Measurements from ENCODE around the gene SIPA1L3. TPM values are rescaled to one million over a fixed set of nuclear protein-coding genes. Genes with fewer than 3 reads are reported as not detected.

SIPA1L3 gene
- total RNA-seq, 2 donors from 2014 or later = 42.8 to 48.2 TPM

- no peak for DNase-seq
- peaks cover 13% of the 10 kb centered on the region for H3K9me3 Mint-ChIP-seq
- peaks cover 8% of the 10 kb centered on the region for H3K9me3 ChIP-seq (ENCODE audit: control insufficient read depth, low read length)
- no peaks in the 10 kb centered on the region for H3K27me3 ChIP-seq (ENCODE audit: control insufficient read depth, insufficient read depth, low read length, poor library complexity, severe bottlenecking)
- peak overlapping the region; percentile 73 for H3K27ac Mint-ChIP-seq
- no peak overlapping the region for H3K27ac ChIP-seq (ENCODE audit: low read depth, low read length)
- TF ChIP-seq, protein P1, sequence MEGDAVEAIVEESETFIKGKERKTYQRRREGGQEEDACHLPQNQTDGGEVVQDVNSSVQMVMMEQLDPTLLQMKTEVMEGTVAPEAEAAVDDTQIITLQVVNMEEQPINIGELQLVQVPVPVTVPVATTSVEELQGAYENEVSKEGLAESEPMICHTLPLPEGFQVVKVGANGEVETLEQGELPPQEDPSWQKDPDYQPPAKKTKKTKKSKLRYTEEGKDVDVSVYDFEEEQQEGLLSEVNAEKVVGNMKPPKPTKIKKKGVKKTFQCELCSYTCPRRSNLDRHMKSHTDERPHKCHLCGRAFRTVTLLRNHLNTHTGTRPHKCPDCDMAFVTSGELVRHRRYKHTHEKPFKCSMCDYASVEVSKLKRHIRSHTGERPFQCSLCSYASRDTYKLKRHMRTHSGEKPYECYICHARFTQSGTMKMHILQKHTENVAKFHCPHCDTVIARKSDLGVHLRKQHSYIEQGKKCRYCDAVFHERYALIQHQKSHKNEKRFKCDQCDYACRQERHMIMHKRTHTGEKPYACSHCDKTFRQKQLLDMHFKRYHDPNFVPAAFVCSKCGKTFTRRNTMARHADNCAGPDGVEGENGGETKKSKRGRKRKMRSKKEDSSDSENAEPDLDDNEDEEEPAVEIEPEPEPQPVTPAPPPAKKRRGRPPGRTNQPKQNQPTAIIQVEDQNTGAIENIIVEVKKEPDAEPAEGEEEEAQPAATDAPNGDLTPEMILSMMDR (conservative IDR thresholded peaks at IDR 0.05) = no peak
- WGBS, 2 experiments (ENCODE audit: insufficient coverage in 1 of 2, insufficient read length in 1 of 2) = 89 to 94% methylated on average over 7 to 12 of the region's 12 CpGs
- H3K4me3 ChIP-seq (ENCODE audit: low read length) = no peak overlapping the region
- H3K36me3 ChIP-seq (ENCODE audit: control insufficient read depth, insufficient read depth, low read length) = no peaks in the 10 kb centered on the region
- H3K27me3 Mint-ChIP-seq (ENCODE audit: insufficient read depth) = no peaks in the 10 kb centered on the region
- H3K4me1 ChIP-seq (ENCODE audit: control insufficient read depth, insufficient read depth, low read length) = no peaks in the 10 kb centered on the region
- peaks cover 10% of the 10 kb centered on the region for H3K36me3 Mint-ChIP-seq (ENCODE audit: low read depth)
- H3K4me1 Mint-ChIP-seq = peaks cover 11% of the 10 kb centered on the region
- no peak overlapping the region for H3K4me3 Mint-ChIP-seq
- H3K9ac ChIP-seq (ENCODE audit: extremely low read depth, low read length, poor library complexity, severe bottlenecking) = no peak overlapping the region
Measured at GRCh38 chr19:37966662-37967231, 59.7 kb downstream of the SIPA1L3 start.

GRCh38 chr19:37969695-37970094 is 62.7 kb downstream of the SIPA1L3 start:
- Histone ChIP-seq H3K9me3 (ENCODE audit: control insufficient read depth, low read length) (peaks cover 8% of the 10 kb centered on the region), H3K4me3 (ENCODE audit: low read length) (no peak overlapping the region), H3K27ac (ENCODE audit: low read depth, low read length) (no peak overlapping the region), H3K9ac (ENCODE audit: extremely low read depth, low read length, poor library complexity, severe bottlenecking) (no peak overlapping the region), H3K27me3 (ENCODE audit: control insufficient read depth, insufficient read depth, low read length, poor library complexity, severe bottlenecking) (no peaks in the 10 kb centered on the region), H3K4me1 (ENCODE audit: control insufficient read depth, insufficient read depth, low read length) (no peaks in the 10 kb centered on the region), H3K36me3 (ENCODE audit: control insufficient read depth, insufficient read depth, low read length) (no peaks in the 10 kb centered on the region)
- DNase-seq = no peak
- TF ChIP-seq, protein P1 (conservative IDR thresholded peaks at IDR 0.05) = no peak
- Mint-ChIP-seq H3K27ac (no peak overlapping the region), H3K4me3 (no peak overlapping the region), H3K36me3 (ENCODE audit: low read depth) (peaks cover 23% of the 10 kb centered on the region), H3K27me3 (ENCODE audit: insufficient read depth) (no peaks in the 10 kb centered on the region), H3K4me1 (peaks cover 11% of the 10 kb centered on the region), H3K9me3 (peaks cover 19% of the 10 kb centered on the region)
- 92 to 100% methylated on average over 1 to 5 of the region's 5 CpGs for WGBS, 2 experiments (ENCODE audit: insufficient coverage in 1 of 2, insufficient read length in 1 of 2)

- H3K9me3 Mint-ChIP-seq = peaks cover 19% of the 10 kb centered on the region
- DNase-seq = no peak
- H3K36me3 ChIP-seq (ENCODE audit: control insufficient read depth, insufficient read depth, low read length) = no peaks in the 10 kb centered on the region
- no peak overlapping the region for H3K27ac ChIP-seq (ENCODE audit: low read depth, low read length)
- peaks cover 10% of the 10 kb centered on the region for H3K4me1 Mint-ChIP-seq
- H3K27me3 Mint-ChIP-seq (ENCODE audit: insufficient read depth) = no peaks in the 10 kb centered on the region
- H3K4me3 ChIP-seq (ENCODE audit: low read length) = no peak overlapping the region
- peaks cover 29% of the 10 kb centered on the region for H3K36me3 Mint-ChIP-seq (ENCODE audit: low read depth)
- WGBS, 2 experiments (ENCODE audit: insufficient coverage in 1 of 2, insufficient read length in 1 of 2) = 97 to 98% methylated on average over 4 of the region's 4 CpGs
- H3K9me3 ChIP-seq (ENCODE audit: control insufficient read depth, low read length) = peaks cover 8% of the 10 kb centered on the region
- TF ChIP-seq, protein P1 (conservative IDR thresholded peaks at IDR 0.05) = no peak
- no peak overlapping the region for H3K27ac Mint-ChIP-seq
- H3K4me3 Mint-ChIP-seq = no peak overlapping the region
- H3K4me1 ChIP-seq (ENCODE audit: control insufficient read depth, insufficient read depth, low read length) = no peaks in the 10 kb centered on the region
- H3K27me3 ChIP-seq (ENCODE audit: control insufficient read depth, insufficient read depth, low read length, poor library complexity, severe bottlenecking) = no peaks in the 10 kb centered on the region
- H3K9ac ChIP-seq (ENCODE audit: extremely low read depth, low read length, poor library complexity, severe bottlenecking) = no peak overlapping the region
Measured at GRCh38 chr19:37970699-37971098, 63.7 kb downstream of the SIPA1L3 start.
